ENCODE results near the gene HOXD12. TPM values are rescaled to one million over a fixed set of nuclear protein-coding genes. Genes with fewer than 3 reads are reported as not detected.

HOXD12 gene
- total RNA-seq, 2 donors from 2014 or later = not detected

DNA sequence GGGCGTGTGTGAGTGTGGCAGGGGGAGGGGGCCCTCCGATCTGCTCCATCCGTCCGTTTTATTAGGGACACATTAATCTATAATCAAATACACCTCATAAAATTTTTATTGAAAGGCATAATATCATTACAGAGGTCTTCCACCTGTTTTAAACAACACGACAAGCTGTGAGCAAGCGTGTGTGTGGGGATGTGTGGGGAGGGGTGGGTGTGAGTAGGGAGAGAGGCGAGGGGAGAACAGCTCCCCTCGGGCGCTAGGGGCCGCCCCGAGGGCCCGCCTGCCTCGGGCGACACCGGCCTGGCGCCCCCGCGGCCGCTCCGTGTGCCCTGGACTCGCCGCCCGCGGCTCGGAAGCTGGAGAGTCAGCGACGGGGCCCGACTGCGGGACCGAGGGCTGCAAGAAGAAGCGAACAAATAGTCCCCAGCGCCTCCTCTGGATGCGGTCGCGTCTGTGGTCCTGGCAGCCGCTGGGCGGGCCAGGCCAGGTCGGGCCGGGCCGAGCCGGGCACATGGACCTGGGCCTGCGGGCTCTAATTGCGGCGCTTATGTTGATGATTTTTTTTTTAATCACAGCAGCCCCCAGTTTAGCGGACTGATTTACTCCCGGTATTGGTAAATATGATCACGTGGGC is 22.6 kb downstream of the HOXD12 start:
- Histone ChIP-seq H3K9me3 (no peaks in the 10 kb centered on the region), H3K9ac (ENCODE audit: low read depth in 2 of 2, low read length in 2 of 2) (peak overlapping the region in 1 of 2 donors; percentile 70), H3K36me3 (no peaks in the 10 kb centered on the region), H3K4me1 (no peaks in the 10 kb centered on the region), H3K27me3 (peaks cover 74% of the 10 kb centered on the region), H3K27ac (peak overlapping the region; percentile 37), H3K4me3 (peak overlapping the region; percentile 57)
- no peak for DNase-seq
- intact Hi-C loops (cut with DNase I) = loop anchor here (10.0 kb wide), 2 partner anchors 693 to 1023 kb away; no protein-coding TSS in a partner anchor
- TF ChIP-seq, protein P1, sequence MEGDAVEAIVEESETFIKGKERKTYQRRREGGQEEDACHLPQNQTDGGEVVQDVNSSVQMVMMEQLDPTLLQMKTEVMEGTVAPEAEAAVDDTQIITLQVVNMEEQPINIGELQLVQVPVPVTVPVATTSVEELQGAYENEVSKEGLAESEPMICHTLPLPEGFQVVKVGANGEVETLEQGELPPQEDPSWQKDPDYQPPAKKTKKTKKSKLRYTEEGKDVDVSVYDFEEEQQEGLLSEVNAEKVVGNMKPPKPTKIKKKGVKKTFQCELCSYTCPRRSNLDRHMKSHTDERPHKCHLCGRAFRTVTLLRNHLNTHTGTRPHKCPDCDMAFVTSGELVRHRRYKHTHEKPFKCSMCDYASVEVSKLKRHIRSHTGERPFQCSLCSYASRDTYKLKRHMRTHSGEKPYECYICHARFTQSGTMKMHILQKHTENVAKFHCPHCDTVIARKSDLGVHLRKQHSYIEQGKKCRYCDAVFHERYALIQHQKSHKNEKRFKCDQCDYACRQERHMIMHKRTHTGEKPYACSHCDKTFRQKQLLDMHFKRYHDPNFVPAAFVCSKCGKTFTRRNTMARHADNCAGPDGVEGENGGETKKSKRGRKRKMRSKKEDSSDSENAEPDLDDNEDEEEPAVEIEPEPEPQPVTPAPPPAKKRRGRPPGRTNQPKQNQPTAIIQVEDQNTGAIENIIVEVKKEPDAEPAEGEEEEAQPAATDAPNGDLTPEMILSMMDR (IDR thresholded peaks at IDR 0.05) = no peak

DNA sequence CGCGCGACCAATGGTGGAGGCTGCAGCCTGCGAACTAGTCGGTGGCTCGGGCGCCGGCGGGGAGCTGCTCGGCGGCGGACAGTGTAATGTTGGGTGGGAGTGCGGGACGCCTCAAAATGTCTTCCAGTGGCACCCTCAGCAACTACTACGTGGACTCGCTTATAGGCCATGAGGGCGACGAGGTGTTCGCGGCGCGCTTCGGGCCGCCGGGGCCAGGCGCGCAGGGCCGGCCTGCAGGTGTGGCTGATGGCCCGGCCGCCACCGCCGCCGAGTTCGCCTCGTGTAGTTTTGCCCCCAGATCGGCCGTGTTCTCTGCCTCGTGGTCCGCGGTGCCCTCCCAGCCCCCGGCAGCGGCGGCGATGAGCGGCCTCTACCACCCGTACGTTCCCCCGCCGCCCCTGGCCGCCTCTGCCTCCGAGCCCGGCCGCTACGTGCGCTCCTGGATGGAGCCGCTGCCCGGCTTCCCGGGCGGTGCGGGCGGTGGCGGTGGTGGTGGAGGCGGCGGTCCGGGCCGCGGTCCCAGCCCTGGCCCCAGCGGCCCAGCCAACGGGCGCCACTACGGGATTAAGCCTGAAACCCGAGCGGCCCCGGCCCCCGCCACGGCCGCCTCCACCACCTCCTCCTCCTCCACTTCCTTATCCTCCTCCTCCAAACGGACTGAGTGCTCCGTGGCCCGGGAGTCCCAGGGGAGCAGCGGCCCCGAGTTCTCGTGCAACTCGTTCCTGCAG is 23.3 kb downstream of the HOXD12 start, which contains the start of gene HOXD9:
Gene HOXD9, plus strand, starts transcription at position 37 of the 728 bp plus-strand sequence. Its CDS starts 50 bp downstream, at position 87.
- DNase-seq = peak; percentile 81
- Histone ChIP-seq H3K27ac (peak within 1 kb of the TSS; percentile 37), H3K9ac (ENCODE audit: low read depth in 2 of 2, low read length in 2 of 2) (peak within 1 kb of the TSS; percentile 44 to 70), H3K27me3 (peaks cover 68% of the 10 kb centered on the region), H3K4me3 (peak within 1 kb of the TSS; percentile 57), H3K9me3 (no peaks in the 10 kb centered on the region), H3K4me1 (no peaks in the 10 kb centered on the region), H3K36me3 (no peaks in the 10 kb centered on the region)
- TF ChIP-seq, protein P1 (IDR thresholded peaks at IDR 0.05) = no peak
- intact Hi-C loops (cut with DNase I) = loop anchor here (10.0 kb wide), 2 partner anchors 692 to 1022 kb away; no protein-coding TSS in a partner anchor

DNA sequence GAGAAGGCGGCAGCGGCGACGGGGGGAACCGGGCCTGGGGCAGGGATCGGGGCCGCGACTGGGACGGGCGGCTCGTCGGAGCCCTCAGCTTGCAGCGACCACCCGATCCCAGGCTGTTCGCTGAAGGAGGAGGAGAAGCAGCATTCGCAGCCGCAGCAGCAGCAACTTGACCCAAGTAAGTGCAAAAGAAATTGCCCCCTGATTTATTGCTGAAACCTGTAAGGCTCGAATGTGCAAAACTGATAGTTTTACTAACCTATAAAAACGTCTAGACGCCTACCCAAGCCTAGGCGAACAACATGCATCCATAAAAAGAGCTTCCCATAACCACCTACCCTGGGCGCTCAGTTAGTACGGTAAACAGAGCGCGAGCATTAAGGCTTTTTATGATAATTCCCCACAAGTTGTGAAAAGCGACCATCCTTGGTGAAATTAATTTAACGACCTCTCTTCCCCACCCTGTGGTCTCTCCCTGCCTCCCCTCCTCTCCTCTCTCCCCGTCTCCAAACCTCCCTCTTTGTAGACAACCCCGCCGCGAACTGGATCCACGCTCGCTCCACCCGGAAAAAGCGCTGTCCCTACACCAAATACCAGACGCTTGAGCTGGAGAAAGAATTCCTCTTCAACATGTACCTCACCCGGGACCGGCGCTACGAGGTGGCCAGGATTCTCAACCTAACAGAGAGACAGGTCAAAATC is 24.0 kb downstream of the HOXD12 start:
- Histone ChIP-seq H3K9ac (ENCODE audit: low read depth in 2 of 2, low read length in 2 of 2) (peak overlapping the region; percentile 44 to 70), H3K36me3 (no peaks in the 10 kb centered on the region), H3K27ac (no peak overlapping the region), H3K4me3 (peak overlapping the region; percentile 57), H3K4me1 (no peaks in the 10 kb centered on the region), H3K27me3 (peaks cover 69% of the 10 kb centered on the region), H3K9me3 (no peaks in the 10 kb centered on the region)
- intact Hi-C loops (cut with DNase I) = loop anchor here (10.0 kb wide), 2 partner anchors 691 to 1021 kb away; no protein-coding TSS in a partner anchor
- TF ChIP-seq, protein P1 (IDR thresholded peaks at IDR 0.05) = no peak
- DNase-seq = no peak

DNA sequence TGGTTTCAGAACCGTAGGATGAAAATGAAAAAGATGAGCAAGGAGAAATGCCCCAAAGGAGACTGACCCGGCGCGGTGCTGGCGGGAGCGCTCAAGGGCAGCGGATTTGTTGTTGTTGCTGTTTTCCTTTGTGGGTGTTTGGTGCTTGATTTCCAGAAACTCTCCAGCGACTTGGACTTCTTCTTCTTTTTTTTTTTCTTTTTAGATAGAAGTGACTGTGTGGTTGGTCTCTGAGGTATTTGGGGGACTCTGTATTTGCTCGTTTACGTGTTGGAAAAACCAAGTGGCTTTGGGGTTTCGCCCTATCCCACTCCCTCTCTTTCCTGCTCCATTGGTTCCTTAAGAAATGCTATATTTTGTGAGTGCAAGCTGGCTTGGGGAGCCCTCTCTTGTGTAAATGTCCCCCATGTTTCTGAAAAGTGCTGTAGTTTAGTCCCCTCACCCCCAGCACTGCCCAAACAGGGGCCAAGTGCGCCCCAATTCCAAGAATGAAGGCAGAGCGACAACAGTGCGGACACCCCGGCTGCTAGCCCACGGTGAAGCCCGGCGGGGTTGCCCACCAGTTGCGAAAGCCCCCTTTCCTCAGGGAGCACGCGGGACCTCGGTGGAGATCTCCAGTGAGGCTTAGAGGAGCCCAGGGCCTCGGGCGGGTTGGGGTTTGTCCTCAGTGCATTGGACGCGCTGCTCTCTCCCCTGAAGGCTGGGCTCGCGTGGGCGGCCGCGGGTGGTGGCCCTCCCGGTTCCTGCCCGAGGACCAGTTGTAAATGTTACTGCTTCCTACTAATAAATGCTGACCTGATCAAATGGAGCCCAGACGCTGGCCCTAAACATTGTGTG is 24.7 kb downstream of the HOXD12 start:
- intact Hi-C loops (cut with DNase I) = loop anchor here (10.0 kb wide), 2 partner anchors 690 to 1020 kb away; no protein-coding TSS in a partner anchor
- Histone ChIP-seq H3K27ac (no peak overlapping the region), H3K27me3 (peaks cover 75% of the 10 kb centered on the region), H3K4me3 (no peak overlapping the region), H3K36me3 (no peaks in the 10 kb centered on the region), H3K9me3 (no peaks in the 10 kb centered on the region), H3K9ac (ENCODE audit: low read depth in 2 of 2, low read length in 2 of 2) (peak overlapping the region in 1 of 2 donors; percentile 60), H3K4me1 (no peaks in the 10 kb centered on the region)
- no peak for DNase-seq
- TF ChIP-seq, protein P1 (IDR thresholded peaks at IDR 0.05) = no peak
